Endothelial cell of umbilical vein (primary cell): ENCODE measurements around the gene ZMIZ1. TPM values are rescaled to one million over a fixed set of nuclear protein-coding genes. Genes with fewer than 3 reads are reported as not detected.

Source experiments
- BruUV-seq: library from RNA; stranded (reverse); fragments of 400-500 nt; replicated peaks from 2 replicates; lab custom pipeline; 2021; lab: Mats Ljungman, UMichigan
- CTCF ChIA-PET: fragments of 300-600, 350-600 bp; sonication (Branson Sonifier 250); formaldehyde crosslinking; loops from one replicate; lab custom pipeline; 2021; ENCODE audit warnings: antibody characterized with exemption, inconsistent platforms; lab: Charles Lee
- POLR2A ChIA-PET: fragments of 300-600, 350-600 bp; sonication (Branson Sonifier 250); formaldehyde crosslinking; loops from one replicate; lab custom pipeline; 2021; ENCODE audit warnings: antibody characterized with exemption, inconsistent platforms; lab: Charles Lee
- DNase-seq: peaks from one replicate; pipeline ENCODE4 v3.0.0-alpha.2; 2011; ENCODE audit warnings: low read depth, low spot score
- FAIRE-seq: peaks from 2 replicates; lab custom pipeline; 2011; peaks lifted over from hg19 to GRCh38; lab: Jason Lieb, UNC
- H2AFZ ChIP-seq: 2 replicates; pipeline ENCODE4 v1.6.0; 2012; ENCODE audit warnings: low read depth, low read length, control low read depth, inconsistent platforms
- H3K27ac ChIP-seq: 2 replicates; pipeline ENCODE4 v1.5.1; 2011; ENCODE audit warnings: low read depth, mild to moderate bottlenecking, control low read depth, low read length, moderate library complexity; ENCODE audit not compliant: insufficient read depth
- H3K27me3 ChIP-seq, 2 experiments: 2 replicates each; pipeline versions ENCODE4 v1.6.0 to v1.6.1; 2011; ENCODE audit warnings: low read length in 2 of 2, mixed read lengths in 1 of 2; ENCODE audit not compliant: control insufficient read depth in 2 of 2, insufficient read depth in 2 of 2
- H3K36me3 ChIP-seq, 2 experiments: 2 replicates in 1 of 2; 3 replicates in 1 of 2; pipeline ENCODE4 v1.5.1; 2011; ENCODE audit warnings: low read length in 2 of 2, mild to moderate bottlenecking in 1 of 2, moderate library complexity in 1 of 2; ENCODE audit not compliant: control insufficient read depth in 2 of 2, insufficient read depth in 2 of 2; ENCODE audit errors: extremely low read depth in 1 of 2
- H3K4me1 ChIP-seq: 3 replicates; pipeline ENCODE4 v1.5.1; 2011; ENCODE audit warnings: mild to moderate bottlenecking, low read length; ENCODE audit not compliant: control insufficient read depth, insufficient read depth; ENCODE audit errors: extremely low read depth
- H3K4me2 ChIP-seq: 2 replicates; pipeline ENCODE4 v1.6.1; 2011; ENCODE audit warnings: low read length, control low read depth, mixed read lengths; ENCODE audit not compliant: insufficient read depth
- H3K4me3 ChIP-seq, 3 experiments: fragments of 200-600 bp in 1 of 3; sonication (generic), shearing (Covaris generic) in 1 of 3; replicated peaks in 1 of 3; 2 replicates each; pipeline ENCODE4 v1.5.1; 2011 to 2016; ENCODE audit warnings: control low read depth in 3 of 3, low read length in 3 of 3, mild to moderate bottlenecking in 2 of 3, inconsistent platforms in 1 of 3, low read depth in 1 of 3, moderate library complexity in 1 of 3; ENCODE audit not compliant: insufficient read depth in 1 of 3
- H3K79me2 ChIP-seq: 2 replicates; pipeline ENCODE4 v1.6.0; 2012; ENCODE audit warnings: low read length, inconsistent platforms; ENCODE audit not compliant: control insufficient read depth, insufficient read depth
- H3K9ac ChIP-seq: replicated peaks from 2 replicates; pipeline ENCODE3; 2011; ENCODE audit warnings: low read length, control low read depth; ENCODE audit not compliant: insufficient read depth; ENCODE audit errors: extremely low read depth
- H3K9me1 ChIP-seq: replicated peaks from 3 replicates; pipeline ENCODE4 v1.6.0; 2011; ENCODE audit warnings: mild to moderate bottlenecking, low read length; ENCODE audit not compliant: control insufficient read depth, insufficient read depth; ENCODE audit errors: extremely low read depth
- H3K9me3 ChIP-seq: replicated peaks from 2 replicates; pipeline ENCODE4 v1.5.1; 2012; ENCODE audit warnings: low read length, inconsistent platforms; ENCODE audit not compliant: control insufficient read depth, insufficient read depth
- H4K20me1 ChIP-seq: replicated peaks from 2 replicates; pipeline ENCODE3; 2011; ENCODE audit warnings: mild to moderate bottlenecking, low read length; ENCODE audit not compliant: control insufficient read depth, insufficient read depth; ENCODE audit errors: extremely low read depth
- EZH2 ChIP-seq: IDR thresholded peaks from 2 replicates; pipeline ENCODE4 v1.6.1; 2012; ENCODE audit warnings: borderline replicate concordance, low read depth, mild to moderate bottlenecking, moderate library complexity, low read length, inconsistent platforms; ENCODE audit not compliant: severe bottlenecking
- FOS ChIP-seq: IDR thresholded peaks from 2 replicates; pipeline ENCODE4 v1.6.1; 2011; ENCODE audit warnings: mild to moderate bottlenecking, low read length, moderate library complexity, borderline replicate concordance; ENCODE audit not compliant: insufficient read depth
- GATA2 ChIP-seq: IDR thresholded peaks from 2 replicates; pipeline ENCODE4 v1.7.0; 2011; ENCODE audit warnings: low read depth, mild to moderate bottlenecking, moderate library complexity, mixed read lengths, low read length; ENCODE audit not compliant: insufficient read length, insufficient read depth
- JUN ChIP-seq: IDR thresholded peaks from 2 replicates; pipeline ENCODE4 v1.6.1; 2011; ENCODE audit warnings: borderline replicate concordance, low read depth; ENCODE audit not compliant: insufficient read length, insufficient read depth
- POLR2A ChIP-seq: IDR thresholded peaks from 2 replicates; pipeline ENCODE4 v1.6.1; 2012; ENCODE audit warnings: low read depth, mild to moderate bottlenecking, control low read depth, low read length
- POLR2AphosphoS5 ChIP-seq: IDR thresholded peaks from 2 replicates; pipeline ENCODE4 v1.6.1; 2012; ENCODE audit warnings: low read depth, mild to moderate bottlenecking, control low read depth, low read length, moderate library complexity; ENCODE audit not compliant: insufficient read depth
- dilution Hi-C: fragments of 300-500 bp; cut with MboI; formaldehyde crosslinking; loops from one replicate; pipeline ENCODE4 v1.15.0; 2019; ENCODE audit warnings: low sequenced_read_pairs; ENCODE audit not compliant: extremely low pct_ligation_motif_present
- intact Hi-C: fragments of 100-400 bp; cut with micrococcal nuclease; formaldehyde crosslinking; loops from one replicate; pipeline ENCODE4 v1.10.0; 2022
- polyA plus RNA-seq, 4 experiments: library from polyadenylated mRNA; depleted of rRNA in 3 of 4; stranded (reverse) in 3 of 4; unstranded in 1 of 4; fragments of >200 nt; gene quantifications; 2 replicates each; pipeline versions ENCODE4 v1.2.1 to v1.2.3, GENCODE V29; 2011 to 2012; ENCODE audit warnings: missing spikeins in 1 of 4
- total RNA-seq: library from RNA; stranded (reverse); gene quantifications from 2 replicates; pipeline ENCODE4 v1.2.3, GENCODE V29; 2021
- TF ChIP-seq, protein P1 (sequence below): IDR thresholded peaks from 2 replicates; pipeline ENCODE4 v1.6.1; 2011; ENCODE audit not compliant: insufficient read depth, insufficient read length
- TF ChIP-seq, protein P2 (sequence below), 2 donors: IDR thresholded peaks; 1 replicate in 1 of 2; 2 replicates in 1 of 2; pipeline ENCODE4 v1.5.1; 2011; ENCODE audit warnings: low read length in 2 of 2, mild to moderate bottlenecking in 2 of 2, moderate library complexity in 2 of 2, control low read depth in 1 of 2, inconsistent platforms in 1 of 2, low read depth in 1 of 2; ENCODE audit not compliant: insufficient read depth in 1 of 2; ENCODE audit errors: extremely low read depth in 1 of 2

Gene ZMIZ1
- total and polyA plus RNA-seq, 2 donors (not counting 3 experiments of a cell fraction or from before 2014, with no cell fraction given) = 12.5 to 46.7 TPM

DNA sequence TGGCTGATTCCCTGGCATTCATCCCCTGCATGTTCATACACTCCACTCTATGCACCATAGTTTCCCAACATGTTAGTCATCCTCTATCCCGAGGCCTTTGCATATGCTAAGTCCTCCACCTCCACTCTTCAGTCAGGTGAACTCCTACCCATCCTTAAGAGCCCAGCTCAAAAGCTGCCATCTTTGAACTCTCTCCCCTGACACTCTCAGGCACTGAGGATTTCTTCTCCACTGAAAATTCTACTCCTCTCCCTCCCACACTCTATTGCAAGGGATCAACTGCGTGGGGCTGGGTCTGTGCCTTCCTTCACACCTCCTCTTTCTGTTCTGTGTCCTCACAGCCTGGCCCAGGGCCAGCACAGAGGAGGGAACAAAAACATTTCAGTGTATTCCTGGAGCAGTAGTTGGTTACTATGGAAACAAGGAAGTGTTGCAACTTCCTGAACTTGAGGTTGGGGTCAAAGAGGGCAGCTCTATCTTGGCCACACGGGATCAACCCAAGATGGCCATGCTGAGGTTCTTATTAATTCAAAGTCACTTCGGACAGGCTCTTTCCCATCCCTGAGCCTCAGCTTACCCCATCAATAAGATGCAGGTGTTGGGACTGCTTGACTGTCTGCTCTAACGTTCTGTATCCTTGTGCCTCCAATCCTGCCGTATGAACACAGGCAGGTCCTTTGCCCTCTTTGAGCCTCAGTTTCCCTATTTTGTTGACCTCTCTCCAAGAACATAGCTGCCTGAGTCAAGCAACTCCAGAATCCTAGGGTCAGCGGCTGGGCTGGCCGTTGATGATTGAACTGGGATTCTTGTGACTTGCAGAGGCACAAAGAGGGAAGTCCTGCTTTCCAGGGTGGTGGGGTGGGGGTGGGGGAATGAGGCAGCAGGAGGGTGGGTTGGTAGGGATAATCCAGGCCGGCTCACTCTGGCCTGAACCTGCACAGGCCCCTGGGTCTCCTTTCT is 15.5 kb downstream of the ZMIZ1 start:
- peak; percentile 97 for FAIRE-seq
- Histone ChIP-seq H3K4me3 (no peak overlapping the region), H4K20me1 (no peaks in the 10 kb centered on the region), H3K36me3 (no peaks in the 10 kb centered on the region), H3K4me2 (peak overlapping the region; percentile 39), H3K27me3 (no peaks in the 10 kb centered on the region), H3K9me3 (no peaks in the 10 kb centered on the region), H3K9ac (peak overlapping the region; percentile 42), H2AFZ (no peak overlapping the region), H3K79me2 (peaks cover 94% of the 10 kb centered on the region), H3K27ac (peak overlapping the region; percentile 64), H3K4me1 (peaks cover 27% of the 10 kb centered on the region), H3K9me1 (no peaks in the 10 kb centered on the region)
- dilution Hi-C loops = no loop called here
- TF ChIP-seq EZH2 (no peak), JUN (peak; percentile 44), POLR2A (peak; percentile 20), POLR2AphosphoS5 (peak; percentile 53), GATA2 (peak; percentile 18), FOS (no peak)
- TF ChIP-seq, protein P1, sequence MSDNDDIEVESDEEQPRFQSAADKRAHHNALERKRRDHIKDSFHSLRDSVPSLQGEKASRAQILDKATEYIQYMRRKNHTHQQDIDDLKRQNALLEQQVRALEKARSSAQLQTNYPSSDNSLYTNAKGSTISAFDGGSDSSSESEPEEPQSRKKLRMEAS = peak; percentile 30
- TF ChIP-seq, protein P2, sequence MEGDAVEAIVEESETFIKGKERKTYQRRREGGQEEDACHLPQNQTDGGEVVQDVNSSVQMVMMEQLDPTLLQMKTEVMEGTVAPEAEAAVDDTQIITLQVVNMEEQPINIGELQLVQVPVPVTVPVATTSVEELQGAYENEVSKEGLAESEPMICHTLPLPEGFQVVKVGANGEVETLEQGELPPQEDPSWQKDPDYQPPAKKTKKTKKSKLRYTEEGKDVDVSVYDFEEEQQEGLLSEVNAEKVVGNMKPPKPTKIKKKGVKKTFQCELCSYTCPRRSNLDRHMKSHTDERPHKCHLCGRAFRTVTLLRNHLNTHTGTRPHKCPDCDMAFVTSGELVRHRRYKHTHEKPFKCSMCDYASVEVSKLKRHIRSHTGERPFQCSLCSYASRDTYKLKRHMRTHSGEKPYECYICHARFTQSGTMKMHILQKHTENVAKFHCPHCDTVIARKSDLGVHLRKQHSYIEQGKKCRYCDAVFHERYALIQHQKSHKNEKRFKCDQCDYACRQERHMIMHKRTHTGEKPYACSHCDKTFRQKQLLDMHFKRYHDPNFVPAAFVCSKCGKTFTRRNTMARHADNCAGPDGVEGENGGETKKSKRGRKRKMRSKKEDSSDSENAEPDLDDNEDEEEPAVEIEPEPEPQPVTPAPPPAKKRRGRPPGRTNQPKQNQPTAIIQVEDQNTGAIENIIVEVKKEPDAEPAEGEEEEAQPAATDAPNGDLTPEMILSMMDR (IDR thresholded peaks at IDR 0.05; ENCODE audit: extremely low read depth in 1 of 2, insufficient read depth in 1 of 2, low read depth in 1 of 2, low read length in 2 of 2) = no peak
- ChIA-PET CTCF (interaction anchor here (1.0 to 1.4 kb wide), 7 partner anchors 9 to 110 kb away, joined by 3 to 5 read pairs (median 3); no protein-coding TSS in a partner anchor), POLR2A (no interaction called here)
- no TSS peak for BruUV-seq
- intact Hi-C loops = loop anchor here (1.0 to 5.0 kb wide), 6 partner anchors 13 to 627 kb away; no protein-coding TSS in a partner anchor
- DNase-seq = peak; percentile 95
